IgD-negative memory B cell (primary cell): Measurements from ENCODE around the gene MOGAT2. TPM values are rescaled to one million over a fixed set of nuclear protein-coding genes. Genes with fewer than 3 reads are reported as not detected.
"Not testable (repeated sequence)": the region's sequence is repeated elsewhere in the genome, so short reads cannot be mapped to it uniquely, and the experiment has no call there.

Source experiments
- H3K27ac Mint-ChIP-seq, 3 donors: one replicate each; pipeline ENCODE4 v1.8.0; 2020 to 2022; ENCODE audit warnings: mild to moderate bottlenecking in 3 of 3, mixed read lengths in 3 of 3, moderate library complexity in 1 of 3
- H3K27me3 Mint-ChIP-seq: one replicate; pipeline ENCODE4 v1.8.0; 2021; ENCODE audit warnings: mixed read lengths
- H3K36me3 Mint-ChIP-seq: one replicate; pipeline ENCODE4 v1.8.0; 2020; ENCODE audit warnings: mild to moderate bottlenecking, mixed read lengths
- H3K4me1 Mint-ChIP-seq, 3 donors: one replicate each; pipeline ENCODE4 v1.8.0; 2020 to 2022; ENCODE audit warnings: mixed read lengths in 3 of 3, mild to moderate bottlenecking in 1 of 3
- H3K4me3 Mint-ChIP-seq, 4 donors: one replicate each; pipeline ENCODE4 v1.8.0; 2020 to 2022; ENCODE audit warnings: mild to moderate bottlenecking in 4 of 4, mixed read lengths in 4 of 4, moderate library complexity in 3 of 4
- H3K9me3 Mint-ChIP-seq, 3 donors: one replicate each; pipeline ENCODE4 v1.8.0; 2020 to 2021; ENCODE audit warnings: mixed read lengths in 3 of 3, mild to moderate bottlenecking in 1 of 3
- polyA plus RNA-seq: library from polyadenylated mRNA; unstranded; fragments of 300-500 nt; fragmentation: Illumina TruSeq; gene quantifications from one replicate; pipeline ENCODE4 v1.2.3, GENCODE V29; 2021

MOGAT2 gene
- not detected for polyA plus RNA-seq

DNA sequence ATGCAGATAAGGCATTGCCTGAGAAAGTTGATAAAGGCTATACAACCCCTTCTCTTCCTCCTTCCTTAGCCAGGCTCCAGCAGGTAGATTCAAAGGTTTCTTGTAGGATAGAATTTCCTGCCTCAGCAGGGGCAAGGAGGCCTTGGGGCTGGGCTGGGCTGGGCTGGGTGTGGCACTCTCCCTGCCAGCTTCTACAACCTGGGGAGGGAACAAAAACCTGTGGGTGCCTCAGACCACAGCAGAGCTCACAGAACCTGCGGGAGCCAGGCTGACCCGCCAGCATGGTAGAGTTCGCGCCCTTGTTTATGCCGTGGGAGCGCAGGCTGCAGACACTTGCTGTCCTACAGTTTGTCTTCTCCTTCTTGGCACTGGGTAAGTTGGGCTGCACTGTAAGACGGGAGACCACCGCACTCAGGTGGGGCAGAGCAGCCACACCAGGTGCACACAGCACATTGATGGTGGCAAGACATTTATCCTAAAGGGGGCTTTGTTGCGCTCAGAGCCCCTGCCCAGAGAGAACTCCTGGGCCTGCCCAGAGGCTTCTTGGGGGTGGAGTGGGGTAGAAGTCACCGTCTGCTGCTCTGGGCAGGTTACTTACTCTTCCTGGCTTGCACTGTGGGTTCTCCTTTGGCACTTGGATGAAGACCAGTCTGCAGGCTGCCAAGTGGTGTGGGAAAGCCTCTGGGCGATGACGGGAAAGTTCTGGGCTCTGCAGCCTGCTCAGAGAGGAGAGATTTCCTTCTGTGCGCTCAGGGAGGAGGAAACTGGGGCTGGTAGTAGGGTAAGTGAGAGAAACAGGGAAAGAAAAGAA is at the start of gene MOGAT2:
Gene MOGAT2, plus strand, starts transcription at position 231 of the 811 bp plus-strand sequence. Its CDS starts 51 bp downstream, at position 282.
- Mint-ChIP-seq H3K27me3 (peaks cover 1% of the 10 kb centered on the region), H3K9me3 (no peaks in the 10 kb centered on the region), H3K4me1 (no peaks in the 10 kb centered on the region), H3K27ac (peak within 1 kb of the TSS in 2 of 3 donors; percentile 11 to 61), H3K4me3 (peak within 1 kb of the TSS in 1 of 4 donors; percentile 19), H3K36me3 (no peaks in the 10 kb centered on the region)

DNA sequence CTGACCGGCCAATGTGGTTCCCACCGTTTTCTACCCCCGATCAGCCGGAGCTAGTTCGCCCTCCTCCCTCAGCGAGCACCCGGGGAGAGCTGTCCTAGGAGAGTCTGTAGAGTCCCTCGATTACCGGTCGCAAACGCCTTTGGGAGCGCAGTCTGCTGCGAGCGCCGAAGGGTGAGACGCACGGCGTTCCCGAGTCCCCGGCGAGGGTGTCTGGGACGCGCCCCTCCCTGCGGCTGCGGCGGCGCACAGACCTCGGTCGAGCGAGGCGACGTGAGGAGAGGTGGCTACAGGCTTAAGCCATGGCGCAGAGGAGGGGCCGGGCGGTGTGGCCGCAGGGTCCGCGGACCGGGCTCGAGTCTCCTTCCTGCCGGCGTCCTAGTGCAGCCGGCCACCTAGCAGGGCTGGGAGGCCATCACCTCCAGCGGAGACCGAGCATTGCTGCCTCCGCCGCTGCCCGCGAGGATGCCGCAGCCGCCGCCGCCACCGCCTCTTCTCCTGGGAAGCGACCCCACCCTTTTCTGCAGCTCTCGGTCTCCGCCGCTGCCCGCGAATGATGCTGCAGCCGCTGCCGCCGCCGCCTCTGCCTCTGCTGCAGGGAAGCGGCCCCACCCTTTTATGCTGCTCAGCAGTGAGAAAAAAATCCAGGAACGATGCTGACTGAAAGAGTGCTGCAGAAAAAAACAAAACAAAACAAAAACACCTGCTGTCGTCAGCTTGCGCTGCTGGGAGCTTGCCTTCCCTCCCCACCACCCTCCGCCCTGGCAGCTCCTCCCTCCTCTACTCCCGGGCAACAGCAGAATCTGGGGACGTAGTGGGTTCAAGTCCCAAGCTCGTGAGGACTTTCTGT is 49.0 kb upstream of the MOGAT2 start, which contains the start of gene MAP6:
Gene MAP6, minus strand, starts transcription at position 588 of the 847 bp plus-strand sequence. CDS start 669 bp downstream, outside the sequence.
- H3K27me3 Mint-ChIP-seq = peaks cover 34% of the 10 kb centered on the region
- H3K4me3 Mint-ChIP-seq = peak within 1 kb of the TSS; percentile 81 to 93 (median 88)
- H3K4me1 Mint-ChIP-seq = peaks cover 3 to 8% (median 5%) of the 10 kb centered on the region in 3 donors
- no peaks in the 10 kb centered on the region for H3K36me3 Mint-ChIP-seq
- H3K27ac Mint-ChIP-seq = no peak within 1 kb of the TSS
- peaks cover 0 to 5% (median 0%) of the 10 kb centered on the region in 3 donors for H3K9me3 Mint-ChIP-seq

DNA sequence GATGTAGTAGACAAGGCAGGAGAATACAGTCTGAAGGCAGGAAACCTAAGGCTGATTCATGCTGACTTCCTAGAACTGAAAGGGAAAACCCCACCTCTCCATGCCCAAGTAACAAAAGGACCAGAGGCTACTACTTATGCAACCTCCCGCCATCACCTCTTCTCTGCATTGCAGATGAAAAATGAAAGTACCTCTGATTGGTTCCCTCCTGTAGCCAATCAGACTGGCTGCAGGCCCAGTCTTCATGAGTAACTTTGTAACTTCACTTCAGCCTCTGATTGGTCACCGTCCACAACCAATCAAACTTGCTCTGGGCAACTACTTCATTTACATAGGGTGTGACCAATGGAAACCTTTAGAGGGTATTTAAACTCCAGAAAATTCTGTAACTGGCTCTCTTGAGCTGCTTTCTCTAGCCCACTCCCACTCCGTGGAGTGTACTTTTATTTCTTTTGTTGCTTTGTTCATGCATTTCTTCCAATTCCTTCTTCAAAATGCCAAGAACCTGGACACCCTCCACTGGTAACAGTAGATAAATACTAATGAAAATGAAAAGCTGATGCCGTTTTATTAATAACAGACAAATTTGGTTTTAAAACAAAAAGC is 43.6 kb upstream of the MOGAT2 start:
- Mint-ChIP-seq H3K9me3 (peaks cover 0 to 5% (median 0%) of the 10 kb centered on the region in 3 donors), H3K4me3 (no peak overlapping the region), H3K27ac (peak overlapping the region in 1 of 3 donors; percentile 47), H3K4me1 (no peaks in the 10 kb centered on the region), H3K36me3 (no peaks in the 10 kb centered on the region), H3K27me3 (peaks cover 8% of the 10 kb centered on the region)

DNA sequence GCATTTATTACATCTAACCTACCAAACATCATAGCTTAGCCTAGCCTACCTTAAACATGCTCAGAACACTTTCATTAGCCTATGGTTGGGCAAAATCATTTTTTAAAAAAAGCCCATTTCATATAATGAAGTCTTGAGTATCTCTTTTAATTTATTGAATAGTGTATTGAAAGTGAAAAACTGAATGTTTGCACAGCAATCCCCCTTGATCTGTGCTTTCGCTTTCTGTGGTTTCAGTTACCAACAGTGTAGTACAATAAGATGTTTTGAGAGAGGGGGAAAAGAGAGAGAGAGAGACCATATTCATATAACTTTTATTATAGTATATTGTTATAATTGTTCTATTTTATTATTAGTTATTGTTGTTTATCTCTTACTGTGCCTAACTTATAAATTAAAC is 40.4 kb upstream of the MOGAT2 start:
- Mint-ChIP-seq H3K27ac (no peak overlapping the region), H3K36me3 (no peaks in the 10 kb centered on the region), H3K4me3 (no peak overlapping the region), H3K27me3 (no peaks in the 10 kb centered on the region), H3K4me1 (no peaks in the 10 kb centered on the region), H3K9me3 (peaks cover 0 to 5% (median 1%) of the 10 kb centered on the region in 3 donors)

DNA sequence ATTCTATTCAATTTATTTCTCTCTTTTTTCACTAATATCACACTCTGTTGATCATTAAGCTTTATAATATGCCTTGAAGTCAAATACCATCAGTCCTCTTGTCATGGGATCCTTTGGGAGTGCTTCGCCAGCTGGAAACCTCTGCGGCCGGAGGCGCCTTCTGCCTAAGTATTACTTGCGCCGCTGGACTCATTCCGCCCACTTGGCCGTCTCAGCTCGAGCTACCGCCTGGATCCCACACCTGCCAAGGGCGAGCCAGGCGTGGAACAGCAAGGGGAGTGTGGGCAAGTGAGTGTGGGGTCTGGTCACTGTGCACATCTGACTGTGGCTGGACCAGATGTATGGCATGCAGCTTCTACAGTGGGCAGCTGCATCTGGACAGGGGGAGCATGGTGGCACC is 39.7 kb upstream of the MOGAT2 start:
- H3K4me1 Mint-ChIP-seq = no peaks in the 10 kb centered on the region
- H3K36me3 Mint-ChIP-seq = no peaks in the 10 kb centered on the region
- H3K9me3 Mint-ChIP-seq = peaks cover 2 to 7% (median 7%) of the 10 kb centered on the region in 3 donors
- H3K4me3 Mint-ChIP-seq = peak overlapping the region in 2 of 4 donors; percentile 47 to 74
- no peak overlapping the region for H3K27ac Mint-ChIP-seq
- no peaks in the 10 kb centered on the region for H3K27me3 Mint-ChIP-seq

DNA sequence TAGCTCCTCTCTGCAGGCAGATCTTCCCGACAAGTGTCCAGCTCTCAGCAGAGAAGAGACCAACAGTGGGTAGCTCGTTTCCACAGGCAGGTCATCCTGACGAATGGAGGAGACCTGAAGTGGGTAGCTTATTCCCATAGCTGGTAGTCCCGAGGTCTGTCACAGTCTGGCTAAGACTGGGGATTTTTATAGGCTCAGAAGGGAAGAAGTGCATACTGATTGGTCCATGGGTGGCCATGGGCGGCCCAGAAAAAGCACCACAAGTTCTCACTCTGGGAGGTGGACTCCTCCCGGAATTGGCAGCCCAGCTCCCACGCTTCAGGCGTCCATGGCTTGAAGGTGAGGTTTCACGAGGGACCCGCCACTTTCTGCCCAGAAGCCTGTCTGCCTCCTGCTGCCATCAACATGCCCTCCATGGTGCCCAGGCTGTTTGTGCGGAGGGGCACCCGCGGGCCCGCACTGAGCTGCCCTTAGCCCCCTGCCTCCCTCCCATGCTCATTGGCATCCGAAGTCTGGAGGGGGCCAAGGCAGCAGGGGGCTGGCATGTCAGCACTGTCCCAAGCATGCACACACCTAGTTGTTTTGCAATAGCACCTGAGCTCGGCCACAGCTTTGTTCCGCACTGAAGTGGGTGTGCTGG is 38.9 kb upstream of the MOGAT2 start:
- H3K4me1 Mint-ChIP-seq = peaks cover 0 to 1% (median 0%) of the 10 kb centered on the region in 3 donors
- H3K27me3 Mint-ChIP-seq = peaks cover 2% of the 10 kb centered on the region
- no peaks in the 10 kb centered on the region for H3K36me3 Mint-ChIP-seq
- H3K4me3 Mint-ChIP-seq = no peak overlapping the region
- H3K27ac Mint-ChIP-seq = no peak overlapping the region
- H3K9me3 Mint-ChIP-seq = peaks cover 2 to 12% (median 10%) of the 10 kb centered on the region in 3 donors

DNA sequence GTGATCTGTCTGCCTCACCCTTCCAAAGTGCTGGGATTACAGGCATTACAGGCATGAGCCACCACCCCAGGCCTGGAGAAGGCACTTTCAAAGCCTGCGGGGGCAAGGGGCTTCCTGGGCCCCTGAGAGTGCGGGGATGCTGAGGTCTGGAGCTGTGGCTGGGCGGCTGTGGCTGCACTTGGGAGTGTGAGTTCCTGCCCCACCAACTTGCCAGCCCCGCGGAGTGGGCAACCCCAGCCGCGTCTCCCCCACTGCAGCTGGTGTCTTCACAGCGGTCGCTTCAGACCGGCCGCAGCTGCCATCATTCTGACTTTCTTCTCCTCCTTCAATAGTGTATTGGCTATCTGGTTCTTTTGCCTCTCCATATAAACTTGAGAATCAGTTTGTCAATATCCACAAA is 38.1 kb upstream of the MOGAT2 start:
- peaks cover 5% of the 10 kb centered on the region for H3K27me3 Mint-ChIP-seq
- no peak overlapping the region for H3K4me3 Mint-ChIP-seq
- peaks cover 2 to 14% (median 12%) of the 10 kb centered on the region in 3 donors for H3K9me3 Mint-ChIP-seq
- H3K27ac Mint-ChIP-seq = no peak overlapping the region
- H3K36me3 Mint-ChIP-seq = no peaks in the 10 kb centered on the region
- peaks cover 0 to 6% (median 0%) of the 10 kb centered on the region in 3 donors for H3K4me1 Mint-ChIP-seq

DNA sequence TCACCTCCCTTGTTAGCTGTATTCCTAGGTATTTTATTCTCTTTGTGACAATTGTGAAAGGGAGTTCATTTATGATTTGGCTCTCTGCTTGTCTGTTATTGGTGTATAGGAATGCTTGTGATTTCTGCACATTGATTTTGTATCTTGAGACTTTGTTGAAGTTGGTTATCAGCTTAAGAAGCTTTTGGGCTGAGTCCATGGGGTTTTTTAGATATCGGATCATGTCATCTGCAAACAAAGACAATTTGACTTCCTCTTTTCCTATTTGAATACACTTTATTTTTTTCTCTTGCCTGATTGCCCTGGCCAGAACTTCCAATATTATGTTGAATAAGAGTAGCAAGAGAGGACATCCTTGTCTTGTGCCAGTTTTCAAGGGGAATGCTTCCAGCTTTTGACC is 33.8 kb upstream of the MOGAT2 start:
- not testable (repeated sequence) for H3K36me3 Mint-ChIP-seq, H3K27ac Mint-ChIP-seq, H3K4me1 Mint-ChIP-seq, H3K27me3 Mint-ChIP-seq, H3K4me3 Mint-ChIP-seq
- peaks cover 7 to 33% (median 27%) of the 10 kb centered on the region in 3 donors for H3K9me3 Mint-ChIP-seq

DNA sequence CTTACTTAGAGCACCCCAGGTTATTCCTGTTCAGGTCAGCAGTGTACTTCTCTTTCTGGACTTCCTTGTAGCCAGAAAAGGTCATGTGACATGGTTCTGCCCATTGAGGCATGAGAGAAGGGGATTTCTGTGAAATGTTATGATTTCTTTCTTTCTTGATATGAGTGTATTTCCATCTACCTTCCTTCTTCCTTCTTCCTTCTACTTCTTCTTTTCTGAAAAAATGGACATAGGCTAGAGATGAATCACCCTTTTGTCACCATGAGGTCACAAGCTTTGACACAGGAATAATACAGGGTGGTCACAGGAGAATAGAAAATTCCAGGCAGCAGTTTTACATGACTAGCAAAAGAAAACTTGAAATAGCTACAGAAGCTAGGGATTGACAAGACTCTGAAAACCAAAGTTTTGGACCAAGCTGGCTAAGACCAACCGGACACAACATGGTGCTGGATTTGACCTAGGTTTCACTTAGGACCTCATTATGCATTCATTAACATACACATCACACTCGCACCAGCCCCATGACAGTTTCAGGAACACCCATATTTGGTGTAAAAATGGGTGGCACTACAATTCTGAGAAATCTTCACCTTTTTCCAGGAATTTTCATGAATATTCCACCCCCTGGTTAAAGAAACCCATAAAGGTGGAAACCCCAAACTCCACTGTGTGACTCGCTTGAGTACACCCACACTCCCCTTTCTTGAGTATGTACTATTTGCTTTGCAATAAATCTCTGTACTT is 27.6 kb upstream of the MOGAT2 start:
- Mint-ChIP-seq H3K27me3 (peaks cover 3% of the 10 kb centered on the region), H3K27ac (peak overlapping the region; percentile 76 to 84 (median 80)), H3K4me3 (peak overlapping the region; percentile 11 to 81 (median 65))

DNA sequence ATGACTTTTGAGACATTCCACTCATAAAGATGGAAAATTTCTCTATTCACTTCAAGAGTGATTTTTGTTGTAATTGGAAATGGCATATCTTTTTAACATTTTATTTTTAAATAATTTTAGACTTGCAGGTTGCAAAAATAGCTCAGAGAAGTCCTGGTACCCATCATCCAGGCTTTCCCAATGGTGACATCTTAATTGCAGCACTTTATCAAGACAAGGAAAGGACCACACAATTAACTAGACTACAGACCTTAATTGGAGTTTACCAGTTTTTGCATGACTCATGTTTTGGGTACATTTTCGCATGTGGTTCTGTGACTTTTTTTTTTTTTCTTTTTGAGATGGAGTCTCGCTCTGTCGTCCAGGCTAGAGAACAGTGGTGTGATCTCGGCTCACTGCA is 25.8 kb upstream of the MOGAT2 start:
- Mint-ChIP-seq H3K36me3 (peaks cover 2% of the 10 kb centered on the region), H3K4me3 (no peak overlapping the region), H3K27me3 (no peaks in the 10 kb centered on the region), H3K9me3 (peaks cover 0 to under 1% (median 0%) of the 10 kb centered on the region in 3 donors), H3K4me1 (peaks cover 16 to 22% (median 17%) of the 10 kb centered on the region in 3 donors), H3K27ac (no peak overlapping the region)

More for the DNA sequence above, 27.6 kb upstream of the MOGAT2 start:
- Mint-ChIP-seq H3K9me3 (peaks cover 5 to 18% (median 12%) of the 10 kb centered on the region in 3 donors), H3K4me1 (peaks cover 15 to 22% (median 16%) of the 10 kb centered on the region in 3 donors), H3K36me3 (peaks cover 6% of the 10 kb centered on the region)

DNA sequence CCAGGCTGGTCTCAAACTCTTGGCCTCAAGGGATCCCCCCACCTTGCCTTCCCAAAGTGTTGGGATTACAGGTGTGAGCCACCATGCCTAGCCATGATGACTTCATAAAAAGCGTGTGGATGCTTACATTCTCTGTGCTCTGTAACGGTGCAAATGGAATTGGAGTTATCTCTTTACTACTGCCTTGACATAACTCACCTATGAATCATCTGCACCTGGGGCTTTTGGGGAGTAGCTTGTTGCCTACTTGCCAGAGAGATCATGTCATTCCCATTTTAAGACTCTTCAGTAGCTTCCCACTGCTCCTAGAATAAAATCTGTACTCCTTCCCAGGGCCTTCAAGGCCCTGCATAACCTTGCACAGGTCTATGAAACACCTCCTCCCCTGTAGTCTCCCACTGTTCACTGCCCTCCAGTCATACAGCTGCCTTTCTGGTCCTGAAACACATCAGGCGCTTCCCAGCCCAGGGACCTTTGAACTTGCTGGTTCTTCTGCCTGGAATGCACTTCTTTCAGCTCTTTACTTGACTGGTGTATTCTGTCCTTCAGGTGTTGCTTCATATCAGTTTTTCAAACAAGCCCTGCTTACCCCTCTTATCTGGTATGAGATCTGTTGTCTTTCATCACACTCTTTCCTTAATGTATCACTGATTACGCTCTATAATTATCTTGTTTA is 19.6 kb upstream of the MOGAT2 start:
- Mint-ChIP-seq H3K9me3 (no peaks in the 10 kb centered on the region), H3K36me3 (peaks cover 2% of the 10 kb centered on the region), H3K27ac (no peak overlapping the region), H3K4me1 (peaks cover 0 to 2% (median 0%) of the 10 kb centered on the region in 3 donors), H3K4me3 (no peak overlapping the region), H3K27me3 (peaks cover 6% of the 10 kb centered on the region)

DNA sequence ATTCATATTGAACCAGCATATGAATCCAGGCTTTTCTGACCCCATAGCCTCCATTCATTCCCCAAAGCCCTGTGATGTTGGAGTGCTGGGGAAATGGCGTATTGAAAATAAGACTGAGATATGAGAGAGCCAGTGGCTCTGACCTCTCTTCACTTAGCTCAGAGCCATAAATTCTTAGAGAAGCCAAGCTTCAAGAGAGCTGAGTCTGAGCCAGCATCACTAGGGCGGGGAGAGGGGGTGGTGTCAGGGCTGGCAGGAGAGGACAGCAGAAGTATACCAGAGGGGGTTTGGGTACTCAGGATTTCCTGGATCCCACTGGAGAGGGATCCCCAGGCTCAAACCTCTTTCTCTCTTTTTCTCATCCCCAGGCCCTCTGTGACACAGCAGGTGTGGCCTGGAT is 16.7 kb upstream of the MOGAT2 start:
- Mint-ChIP-seq H3K9me3 (no peaks in the 10 kb centered on the region), H3K27me3 (peaks cover 8% of the 10 kb centered on the region), H3K27ac (no peak overlapping the region), H3K4me1 (peaks cover 0 to 11% (median 6%) of the 10 kb centered on the region in 3 donors), H3K36me3 (no peaks in the 10 kb centered on the region), H3K4me3 (no peak overlapping the region)

DNA sequence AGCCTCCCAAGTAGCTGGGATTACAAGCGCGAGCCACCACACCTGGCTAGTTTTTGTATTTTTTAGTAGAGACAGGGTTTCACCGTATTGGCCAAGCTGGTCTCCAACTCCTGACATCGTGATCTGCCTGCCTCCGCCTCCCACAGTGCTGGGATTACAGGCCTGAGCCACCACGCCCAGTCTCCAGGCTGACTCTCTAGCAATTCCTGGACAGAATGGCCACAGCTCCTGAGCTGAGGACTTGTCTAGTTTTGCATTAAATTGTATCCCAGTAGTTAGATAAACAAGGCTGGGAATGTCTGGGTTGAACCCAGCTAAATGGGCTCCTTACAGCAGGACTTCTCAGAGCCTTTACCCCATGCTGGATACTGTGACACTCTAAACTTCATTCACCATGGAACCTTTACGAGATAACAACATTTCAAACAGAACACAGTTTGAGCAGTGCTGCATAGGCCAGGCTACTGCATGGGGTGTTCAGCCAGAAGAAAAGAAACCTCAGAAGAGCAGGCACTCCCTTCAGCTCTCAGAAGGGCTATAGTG is 13.9 kb upstream of the MOGAT2 start:
- H3K4me3 Mint-ChIP-seq = no peak overlapping the region
- no peaks in the 10 kb centered on the region for H3K9me3 Mint-ChIP-seq
- H3K36me3 Mint-ChIP-seq = no peaks in the 10 kb centered on the region
- peaks cover 0 to 9% (median 9%) of the 10 kb centered on the region in 3 donors for H3K4me1 Mint-ChIP-seq
- H3K27me3 Mint-ChIP-seq = peaks cover 8% of the 10 kb centered on the region
- H3K27ac Mint-ChIP-seq = no peak overlapping the region
